Measurements from ENCODE around the gene PRKAB1.
"Not testable (repeated sequence)": the region's sequence is repeated elsewhere in the genome, so short reads cannot be mapped to it uniquely, and the experiment has no call there.

The PRKAB1 gene, protein sequence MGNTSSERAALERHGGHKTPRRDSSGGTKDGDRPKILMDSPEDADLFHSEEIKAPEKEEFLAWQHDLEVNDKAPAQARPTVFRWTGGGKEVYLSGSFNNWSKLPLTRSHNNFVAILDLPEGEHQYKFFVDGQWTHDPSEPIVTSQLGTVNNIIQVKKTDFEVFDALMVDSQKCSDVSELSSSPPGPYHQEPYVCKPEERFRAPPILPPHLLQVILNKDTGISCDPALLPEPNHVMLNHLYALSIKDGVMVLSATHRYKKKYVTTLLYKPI

DNA sequence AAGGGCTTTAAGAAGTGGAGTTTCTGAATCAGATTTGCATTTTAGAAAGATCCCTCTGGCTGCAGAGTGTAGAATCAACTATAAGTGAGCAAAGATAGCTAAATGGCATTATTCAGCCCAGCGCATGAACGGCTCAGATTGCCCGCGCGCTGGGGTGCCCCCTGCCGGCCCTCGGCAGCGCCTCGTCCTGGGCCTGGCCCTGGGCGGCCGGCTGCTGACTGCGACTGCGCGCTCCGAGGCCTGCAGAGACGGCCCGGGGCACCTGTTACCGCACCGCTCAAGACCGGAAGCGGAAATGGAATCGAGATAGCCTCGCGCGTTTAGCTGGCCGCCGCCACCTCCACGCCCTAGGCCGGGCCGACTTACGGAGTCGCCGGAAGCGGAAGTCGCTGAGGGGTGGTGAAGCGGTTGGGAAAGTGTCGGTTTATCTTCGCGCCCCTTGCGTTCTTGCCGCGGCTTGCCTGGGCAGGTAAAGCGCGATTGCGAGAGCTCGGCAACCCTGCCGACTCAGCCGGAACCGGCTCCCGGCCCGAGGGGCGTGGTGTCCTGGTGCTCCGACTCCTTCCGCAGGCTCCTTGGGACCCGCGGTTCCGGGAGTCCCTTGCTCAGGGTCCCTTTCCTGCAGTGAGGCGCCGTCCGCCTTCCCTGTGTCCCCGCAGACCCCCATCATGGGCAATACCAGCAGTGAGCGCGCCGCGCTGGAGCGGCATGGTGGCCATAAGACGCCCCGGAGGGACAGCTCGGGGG lies at the start of gene PRKAB1:
Gene PRKAB1 (plus strand): TSS at position 557 of the 747 bp plus-strand sequence. CDS start 112 bp downstream, at position 669.
- peak; percentile 83 for DNase-seq

GRCh38 chr12:119618328-119618896 lies 49.5 kb upstream of the PRKAB1 start:
- DNase-seq: not testable (repeated sequence)

GRCh38 chr12:119620490-119620889 lies 47.4 kb upstream of the PRKAB1 start:
- DNase-seq: no peak

DNA sequence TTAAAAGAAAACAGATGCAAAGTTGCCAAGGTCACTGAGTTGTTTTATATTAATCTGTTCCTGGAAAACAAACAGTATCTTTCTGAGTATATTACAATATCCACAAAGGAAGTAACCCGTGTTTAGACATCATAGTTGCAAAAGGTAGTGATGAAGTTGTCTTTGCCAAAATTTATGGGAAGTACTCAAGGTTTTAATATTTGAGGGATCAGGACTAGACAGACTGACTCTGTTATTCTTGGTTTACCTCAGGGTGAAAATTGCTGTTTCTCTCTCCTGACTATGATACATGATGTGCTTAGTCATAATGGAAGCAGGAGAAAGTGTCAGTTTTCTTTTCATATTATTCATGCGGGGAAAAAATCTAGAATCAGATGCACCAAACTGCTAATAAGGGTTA lies 46.1 kb upstream of the PRKAB1 start:
- DNase-seq: no peak

DNA sequence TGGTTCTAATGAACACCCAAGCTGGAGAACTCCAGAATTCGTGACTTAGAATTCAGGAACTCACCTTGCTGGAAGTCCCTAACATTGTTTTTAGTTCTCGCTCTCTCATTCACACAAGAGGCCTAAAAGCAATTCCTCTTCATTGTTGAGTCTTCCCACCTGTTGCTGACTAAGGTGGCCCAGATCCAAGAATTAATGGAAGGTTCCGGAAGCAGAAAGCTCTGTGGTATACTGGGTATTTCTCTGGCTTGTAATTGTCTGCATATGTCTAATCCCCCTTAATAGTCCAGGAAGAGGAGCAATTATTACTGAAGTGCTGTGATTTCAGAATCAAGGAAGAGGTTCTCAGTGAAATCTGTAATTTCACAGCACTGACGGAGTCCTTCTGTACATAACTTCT lies 43.0 kb upstream of the PRKAB1 start:
- no peak for DNase-seq

GRCh38 chr12:119627019-119627643 lies 40.8 kb upstream of the PRKAB1 start:
- DNase-seq: no peak

DNA sequence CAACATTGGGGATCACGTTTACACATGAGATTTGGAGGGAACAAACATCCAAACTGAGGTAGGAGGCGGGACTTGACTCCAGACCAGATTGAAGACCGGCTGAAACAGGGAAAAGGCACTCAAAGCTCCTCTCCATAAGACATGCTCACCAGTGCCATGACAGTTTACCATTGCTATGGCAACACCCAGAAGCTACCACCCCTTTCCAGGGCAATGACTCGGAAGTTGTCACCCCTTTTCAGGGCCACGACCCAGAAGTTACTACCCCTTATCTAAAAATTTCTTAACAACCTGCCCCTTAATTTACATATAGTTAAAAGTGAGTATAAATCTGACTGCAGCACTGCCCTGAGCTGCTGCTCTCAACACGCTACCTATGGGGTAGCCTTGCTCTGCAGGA lies 40.2 kb upstream of the PRKAB1 start:
- DNase-seq: no peak

DNA sequence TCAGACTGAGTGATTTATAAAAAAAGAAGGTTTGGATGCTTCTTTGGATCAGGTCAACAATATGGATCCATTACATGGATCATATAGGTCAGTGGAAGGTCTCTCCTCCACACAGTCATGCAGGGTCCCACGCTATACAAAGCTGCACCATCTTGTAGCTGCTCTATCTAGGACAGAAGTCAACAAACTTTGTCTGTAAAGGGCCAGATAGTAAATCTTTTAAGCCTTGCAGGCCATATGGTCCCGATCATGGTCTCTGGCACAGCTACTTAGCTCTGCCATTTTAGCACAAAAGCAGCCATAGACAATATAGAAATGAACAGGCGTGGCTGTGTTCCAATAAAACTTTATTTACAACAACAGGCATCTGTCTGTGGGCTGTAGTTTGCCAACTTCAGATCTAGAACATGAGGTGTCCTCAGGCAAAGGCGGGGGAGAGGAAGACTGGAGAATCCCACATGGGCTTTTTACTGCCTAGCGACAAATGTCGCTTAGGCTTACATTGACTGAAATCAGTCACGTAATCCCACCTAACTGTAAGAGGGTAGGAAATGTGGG lies 37.6 kb upstream of the PRKAB1 start:
- no peak for DNase-seq

DNA sequence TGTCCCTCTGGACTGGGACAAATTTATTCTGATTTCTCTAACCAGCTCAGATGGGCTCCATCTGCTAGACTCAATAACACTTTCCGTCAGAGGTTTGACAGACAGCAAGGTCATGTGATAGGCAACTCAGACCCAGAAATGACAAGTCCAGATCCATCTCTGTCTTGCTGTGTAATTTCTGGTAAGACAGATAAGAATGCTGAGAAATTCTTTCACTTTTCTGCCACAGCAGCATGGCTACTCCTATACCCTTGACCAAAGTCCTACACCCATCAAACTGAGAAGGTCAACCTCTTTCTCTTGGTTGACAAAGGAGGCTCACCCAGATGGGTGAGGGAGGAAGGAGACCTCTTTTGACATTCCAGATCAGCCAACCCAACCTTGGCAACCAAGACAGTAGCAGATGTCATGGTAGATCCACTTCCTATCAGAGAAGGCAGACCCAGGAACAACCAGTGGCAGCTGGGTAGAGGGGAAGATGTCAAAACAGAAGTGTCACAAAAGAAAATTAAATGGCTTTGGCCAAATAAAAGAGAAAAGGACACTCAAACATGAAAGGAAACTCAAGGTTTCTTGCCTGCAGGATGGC lies 36.9 kb upstream of the PRKAB1 start:
- DNase-seq: no peak

DNA sequence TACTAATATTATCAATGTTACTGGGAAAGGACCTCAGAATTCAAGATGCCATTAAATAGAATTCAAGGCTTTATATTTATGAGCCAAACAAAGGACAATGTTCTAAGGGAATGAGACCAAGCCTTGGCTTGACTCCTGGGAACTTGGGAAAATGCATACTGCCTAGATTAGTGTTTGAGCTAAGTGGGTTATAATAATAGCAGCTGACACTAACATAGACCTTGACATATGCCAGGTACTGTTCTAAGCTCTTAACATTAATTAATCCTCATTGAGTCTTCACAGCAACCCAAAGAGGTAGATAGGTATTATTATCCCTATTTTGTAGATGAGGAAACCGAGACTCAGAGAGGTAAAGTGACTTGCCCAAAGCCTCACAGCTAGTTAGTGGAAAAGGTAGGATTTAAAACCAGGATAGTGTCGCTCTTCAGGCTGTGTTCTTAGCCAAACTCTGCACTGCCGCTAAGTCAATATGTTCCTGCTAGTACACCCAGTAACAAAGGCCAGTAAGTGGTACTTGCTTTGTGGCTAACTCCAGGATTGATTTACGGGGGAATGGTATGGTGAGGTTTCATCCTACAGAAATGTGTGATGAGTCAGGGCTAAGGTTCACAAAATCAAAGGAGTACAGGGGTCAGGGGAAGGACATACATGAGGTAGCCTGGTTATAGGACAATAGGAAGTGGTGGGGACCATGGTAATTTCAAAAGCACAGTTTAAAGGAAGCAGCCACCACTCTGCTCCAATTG lies 35.8 kb upstream of the PRKAB1 start:
- DNase-seq: no peak

DNA sequence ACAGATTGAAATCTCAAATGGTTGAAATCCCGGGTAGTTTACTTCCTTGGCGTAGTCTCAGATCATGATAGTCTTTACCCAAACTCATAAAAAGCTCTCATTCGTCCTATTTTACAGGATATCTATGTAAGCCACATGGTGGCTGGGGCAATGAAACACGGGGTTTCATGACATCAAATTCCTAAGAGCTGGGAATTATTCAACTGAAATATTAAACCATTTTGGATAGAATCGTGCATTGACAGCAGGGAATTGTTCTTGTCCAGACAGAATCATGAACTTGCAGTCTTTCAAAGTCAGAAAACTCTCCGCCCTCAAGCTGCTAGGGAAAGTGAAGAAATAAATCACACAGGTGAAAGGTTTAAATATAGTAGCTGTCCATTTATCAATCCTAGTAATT lies 33.2 kb upstream of the PRKAB1 start:
- DNase-seq: no peak

GRCh38 chr12:119642986-119643385 lies 24.9 kb upstream of the PRKAB1 start:
- no peak for DNase-seq

DNA sequence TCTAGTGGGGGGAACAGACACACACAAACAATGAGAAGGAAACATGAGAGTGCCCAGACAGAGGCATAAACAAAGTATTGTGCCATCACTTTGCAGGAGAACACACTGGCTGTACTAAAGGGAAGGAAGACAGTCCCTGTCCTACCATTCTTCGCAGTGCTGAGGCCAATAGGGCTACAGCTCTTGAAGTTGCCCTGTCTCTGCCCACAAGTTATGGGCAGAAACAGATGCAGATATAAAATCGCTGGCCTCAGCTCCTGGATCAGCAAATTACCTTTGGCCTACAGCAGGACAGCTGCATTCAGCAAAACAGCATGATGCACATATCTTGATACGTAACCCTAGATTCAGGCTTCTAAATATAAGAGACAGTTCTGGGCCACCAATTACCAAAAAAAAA lies 23.0 kb upstream of the PRKAB1 start:
- DNase-seq: no peak

GRCh38 chr12:119645535-119646059 lies 22.3 kb upstream of the PRKAB1 start:
- DNase-seq: no peak

GRCh38 chr12:119649202-119649808 lies 18.6 kb upstream of the PRKAB1 start:
- DNase-seq: peak; percentile 17

DNA sequence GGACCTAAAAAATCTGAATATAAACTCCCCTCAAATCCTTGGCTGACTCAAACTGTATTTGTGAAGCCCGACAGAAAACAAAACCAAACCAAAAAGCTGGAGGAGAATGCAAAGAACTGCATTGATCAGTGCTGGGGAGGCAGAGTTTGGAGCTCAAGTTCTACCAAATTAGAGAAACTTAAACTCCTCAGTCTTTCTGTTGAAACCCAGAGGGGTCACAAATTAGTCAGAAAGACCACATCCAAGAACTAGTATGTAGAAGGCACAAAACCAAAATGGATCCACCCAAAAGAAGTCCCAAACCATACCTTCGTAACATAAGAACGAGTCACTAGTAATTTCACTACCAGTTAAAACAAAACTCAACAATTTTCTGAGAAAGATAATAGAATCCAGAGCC lies 15.3 kb upstream of the PRKAB1 start:
- no peak for DNase-seq

DNA sequence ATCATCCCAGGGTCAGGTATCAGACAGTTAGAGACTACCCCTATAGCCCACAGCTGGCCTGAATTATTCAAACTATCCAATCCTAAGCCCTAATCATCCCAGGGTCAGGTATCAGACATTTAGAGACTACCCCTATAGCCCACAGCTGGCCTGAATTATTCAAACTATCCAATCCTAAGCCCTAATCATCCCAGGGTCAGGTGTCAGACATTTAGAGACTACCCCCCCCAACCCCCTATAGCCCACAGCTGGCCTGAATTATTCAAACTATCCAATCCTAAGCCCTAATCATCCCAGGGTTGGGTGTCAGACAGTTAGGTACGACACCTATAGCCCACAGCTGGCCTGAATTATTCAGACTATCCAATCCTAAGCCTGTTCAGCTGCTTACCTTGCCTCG lies 10.9 kb upstream of the PRKAB1 start:
- not testable (repeated sequence) for DNase-seq

- DNase-seq: not testable (repeated sequence)
These were observed 9.8 kb upstream of the PRKAB1 start for GRCh38 chr12:119658166-119658565.

- no peak for DNase-seq
These were observed 8.5 kb upstream of the PRKAB1 start for GRCh38 chr12:119659289-119659897.

DNA sequence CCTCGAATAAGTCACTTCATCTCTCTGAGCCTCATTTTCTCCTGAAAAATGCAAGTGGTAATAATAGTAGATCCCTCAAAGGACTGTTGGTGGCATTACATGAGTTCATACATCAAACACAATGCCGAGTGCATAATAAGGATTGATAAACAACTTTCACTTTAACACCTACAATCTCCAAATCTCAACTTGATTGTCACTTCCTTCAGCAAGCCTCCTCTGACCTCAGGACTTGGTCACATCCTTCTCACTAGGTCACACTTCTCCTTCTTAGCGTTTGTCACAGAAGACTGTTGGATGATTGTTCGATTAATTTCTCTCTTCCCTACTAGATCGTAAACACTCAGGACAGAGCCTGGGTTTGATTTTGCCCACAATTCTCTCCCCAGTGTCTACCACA lies 7.9 kb upstream of the PRKAB1 start:
- no peak for DNase-seq

- no peak for DNase-seq
These were observed 6.1 kb upstream of the PRKAB1 start for GRCh38 chr12:119661882-119662281.

All from 8988T (cell line).